ENCODE results near the gene UVRAG. TPM values are rescaled to one million over a fixed set of nuclear protein-coding genes. Genes with fewer than 3 reads are reported as not detected.

The UVRAG gene
- total and polyA plus RNA-seq, 4 donors = 4.4 to 15.1 (median 10.0) TPM

DNA sequence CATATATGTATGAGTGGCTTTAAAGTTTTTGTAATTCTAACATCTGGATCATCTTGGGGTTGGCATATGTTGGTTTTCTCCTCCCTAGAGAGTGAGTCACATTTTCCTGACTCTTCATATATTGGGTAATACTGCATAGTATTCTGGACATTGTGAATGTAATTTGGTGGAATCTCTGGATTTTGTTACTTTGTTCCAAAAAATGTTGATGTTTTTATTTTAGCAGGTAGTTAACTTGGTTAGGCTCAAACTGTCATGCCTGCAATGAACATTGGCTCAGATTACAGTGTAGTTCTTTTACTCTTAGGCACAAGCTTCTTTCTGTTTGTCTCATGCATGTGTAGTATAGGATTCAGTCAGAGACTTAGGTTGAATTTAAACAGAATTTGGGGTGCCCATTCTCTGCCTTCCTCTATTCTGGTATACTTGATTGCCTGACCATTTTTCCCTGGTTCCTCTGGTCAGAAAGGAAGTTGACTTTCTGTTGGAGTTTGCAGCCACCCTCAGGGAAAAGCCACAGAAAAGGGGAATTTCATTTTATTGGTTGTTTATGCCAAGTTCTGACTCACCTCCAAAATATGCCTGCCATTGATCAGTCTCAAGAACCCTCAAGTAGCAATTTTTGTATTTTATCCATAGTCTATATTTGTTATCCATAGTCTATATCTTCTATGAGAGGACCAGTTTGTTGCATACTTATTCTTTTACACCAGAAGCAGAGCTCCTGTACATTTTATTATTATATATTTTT lies 151.7 kb downstream of the UVRAG start:
- TF ChIP-seq, protein P1, sequence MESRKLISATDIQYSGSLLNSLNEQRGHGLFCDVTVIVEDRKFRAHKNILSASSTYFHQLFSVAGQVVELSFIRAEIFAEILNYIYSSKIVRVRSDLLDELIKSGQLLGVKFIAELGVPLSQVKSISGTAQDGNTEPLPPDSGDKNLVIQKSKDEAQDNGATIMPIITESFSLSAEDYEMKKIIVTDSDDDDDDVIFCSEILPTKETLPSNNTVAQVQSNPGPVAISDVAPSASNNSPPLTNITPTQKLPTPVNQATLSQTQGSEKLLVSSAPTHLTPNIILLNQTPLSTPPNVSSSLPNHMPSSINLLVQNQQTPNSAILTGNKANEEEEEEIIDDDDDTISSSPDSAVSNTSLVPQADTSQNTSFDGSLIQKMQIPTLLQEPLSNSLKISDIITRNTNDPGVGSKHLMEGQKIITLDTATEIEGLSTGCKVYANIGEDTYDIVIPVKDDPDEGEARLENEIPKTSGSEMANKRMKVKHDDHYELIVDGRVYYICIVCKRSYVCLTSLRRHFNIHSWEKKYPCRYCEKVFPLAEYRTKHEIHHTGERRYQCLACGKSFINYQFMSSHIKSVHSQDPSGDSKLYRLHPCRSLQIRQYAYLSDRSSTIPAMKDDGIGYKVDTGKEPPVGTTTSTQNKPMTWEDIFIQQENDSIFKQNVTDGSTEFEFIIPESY (IDR thresholded peaks at IDR 0.05) = no peak
- peak; percentile 33 to 42 for TF ChIP-seq JUND (IDR thresholded peaks at IDR 0.05)
- TF ChIP-seq FOXA1 (IDR thresholded peaks at IDR 0.05) = no peak
- no peak for TF ChIP-seq TAF1 (conservative IDR thresholded peaks at IDR 0.05)
- no peak for TF ChIP-seq ATF3 (IDR thresholded peaks at IDR 0.05)
- no peak for TF ChIP-seq RXRA (IDR thresholded peaks at IDR 0.05)
- no peak for TF ChIP-seq EGR1 (IDR thresholded peaks at IDR 0.05; ENCODE audit: low read depth in 2 of 2)
- H3K9me3 ChIP-seq (ENCODE audit: control insufficient read depth in 4 of 4, low read length in 3 of 4) = no peaks in the 10 kb centered on the region

GRCh38 chr11:75968021-75968625 lies 153.1 kb downstream of the UVRAG start:
- Histone ChIP-seq H3K9me3 (ENCODE audit: control insufficient read depth in 4 of 4, low read length in 3 of 4) (peaks cover 0 to 7% (median 2%) of the 10 kb centered on the region in 4 donors), H3K4me3 (ENCODE audit: low read depth in 1 of 3, low read length in 3 of 3) (no peak overlapping the region), H3K36me3 (ENCODE audit: control insufficient read depth in 4 of 4, insufficient read depth in 3 of 4, low read depth in 1 of 4, low read length in 3 of 4) (no peaks in the 10 kb centered on the region), H3K4me1 (ENCODE audit: control insufficient read depth in 4 of 4, insufficient read depth in 4 of 4, low read length in 3 of 4) (peaks cover 0 to 3% (median 0%) of the 10 kb centered on the region in 4 donors), H3K27me3 (ENCODE audit: control insufficient read depth in 4 of 4, insufficient read depth in 4 of 4, low read length in 3 of 4) (no peaks in the 10 kb centered on the region), H3K9ac (ENCODE audit: low read depth in 1 of 2, low read length in 2 of 2) (no peak overlapping the region), H3K27ac (ENCODE audit: low read depth in 1 of 2, low read length in 2 of 2) (no peak overlapping the region)
- no peak for DNase-seq (ENCODE audit: low spot score)
- TF ChIP-seq, protein P2, sequence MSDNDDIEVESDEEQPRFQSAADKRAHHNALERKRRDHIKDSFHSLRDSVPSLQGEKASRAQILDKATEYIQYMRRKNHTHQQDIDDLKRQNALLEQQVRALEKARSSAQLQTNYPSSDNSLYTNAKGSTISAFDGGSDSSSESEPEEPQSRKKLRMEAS (IDR thresholded peaks at IDR 0.05) = no peak
- TF ChIP-seq REST (IDR thresholded peaks at IDR 0.05) = peak; percentile 13
- no peak for TF ChIP-seq EGR1 (IDR thresholded peaks at IDR 0.05; ENCODE audit: low read depth in 2 of 2)
- 93% methylated on average over 2 of the region's 2 CpGs for WGBS

More for the DNA sequence above, 151.7 kb downstream of the UVRAG start:
- Histone ChIP-seq H3K4me1 (ENCODE audit: control insufficient read depth in 4 of 4, insufficient read depth in 4 of 4, low read length in 3 of 4) (peaks cover 0 to 3% (median 0%) of the 10 kb centered on the region in 4 donors), H3K36me3 (ENCODE audit: control insufficient read depth in 4 of 4, insufficient read depth in 3 of 4, low read depth in 1 of 4, low read length in 3 of 4) (no peaks in the 10 kb centered on the region), H3K27me3 (ENCODE audit: control insufficient read depth in 4 of 4, insufficient read depth in 4 of 4, low read length in 3 of 4) (no peaks in the 10 kb centered on the region), H3K4me3 (ENCODE audit: low read depth in 1 of 3, low read length in 3 of 3) (no peak overlapping the region), H3K27ac (ENCODE audit: low read depth in 1 of 2, low read length in 2 of 2) (no peak overlapping the region), H3K9ac (ENCODE audit: low read depth in 1 of 2, low read length in 2 of 2) (no peak overlapping the region)
- no peak for DNase-seq (ENCODE audit: low spot score)
